Ascending aorta (tissue), 2 donors: ENCODE results near the gene EGR4. TPM values are rescaled to one million over a fixed set of nuclear protein-coding genes. Genes with fewer than 3 reads are reported as not detected.
A peak's percentile ranks its signal among the peaks of the same experiment; 100 is the strongest.

Experiments used
- DNase-seq, 2 donors: peaks; one replicate each; pipeline ENCODE4 v3.0.0-alpha.2; 2019; ENCODE audit warnings: low spot score in 2 of 2
- H3K27ac ChIP-seq, 2 donors: fragments of 200-600 bp; sonication (generic); one replicate each; pipeline ENCODE4 v1.5.1; 2016 to 2017; ENCODE audit warnings: mild to moderate bottlenecking in 1 of 2
- H3K27me3 ChIP-seq: fragments of 200-600 bp; sonication (generic); one replicate; pipeline ENCODE4 v1.5.1; 2017
- H3K36me3 ChIP-seq, 2 donors: fragments of 200-600 bp; sonication (generic); one replicate each; pipeline ENCODE4 v1.5.1; 2016
- H3K4me1 ChIP-seq, 2 donors: fragments of 200-600 bp; sonication (generic); one replicate each; pipeline ENCODE4 v1.5.1; 2016 to 2017; ENCODE audit warnings: mild to moderate bottlenecking in 1 of 2
- H3K4me3 ChIP-seq, 2 donors: fragments of 200-600 bp; sonication (generic); one replicate each; pipeline ENCODE4 v1.5.1; 2016 to 2017; ENCODE audit warnings: mild to moderate bottlenecking in 1 of 2
- H3K9me3 ChIP-seq, 2 donors: fragments of 200-600 bp; sonication (generic); one replicate each; pipeline ENCODE4 v1.5.1; 2016
- CTCF ChIP-seq, 3 experiments: fragments of 200-600 bp in 2 of 3; fragments of 450-650 bp in 1 of 3; sonication (generic) in 2 of 3; IDR thresholded peaks; one replicate each; pipeline ENCODE4 v1.5.1; 2016 to 2019; ENCODE audit warnings: antibody characterized with exemption in 3 of 3, mild to moderate bottlenecking in 1 of 3, moderate library complexity in 1 of 3
- intact Hi-C: fragments of 100-400 bp; cut with DNase I; formaldehyde crosslinking; loops from one replicate; pipeline ENCODE4 v1.15.1; 2023
- total RNA-seq: library from RNA; depleted of rRNA; stranded (reverse); fragments of >200 nt; gene quantifications from one replicate; pipeline ENCODE4 v1.1.0, GENCODE V29; 2016

The EGR4 gene
- not detected for total RNA-seq

- Histone ChIP-seq H3K9me3 (no peaks in the 10 kb centered on the region), H3K4me3 (peak within 1 kb of the TSS; percentile 48 to 61), H3K27me3 (peaks cover 29% of the 10 kb centered on the region), H3K36me3 (no peaks in the 10 kb centered on the region), H3K4me1 (peaks cover 0 to 3% of the 10 kb centered on the region in 2 donors), H3K27ac (no peak within 1 kb of the TSS)
- TF ChIP-seq CTCF (IDR thresholded peaks at IDR 0.05) = no peak
- intact Hi-C loops = no loop called here
- peak in 1 of 2 donors; percentile 69 for DNase-seq
These were observed at the start of gene EGR4 for GRCh38 chr2:73293534-73294171. Gene EGR4 (minus strand): TSS chr2:73293548. CDS start chr2:73293317, 231 bp downstream.

- Histone ChIP-seq H3K4me1 (no peaks in the 10 kb centered on the region), H3K27me3 (no peaks in the 10 kb centered on the region), H3K27ac (no peak overlapping the region), H3K36me3 (no peaks in the 10 kb centered on the region), H3K4me3 (no peak overlapping the region), H3K9me3 (no peaks in the 10 kb centered on the region)
- TF ChIP-seq CTCF (IDR thresholded peaks at IDR 0.05) = no peak
- DNase-seq = no peak
- intact Hi-C loops = no loop called here
These were observed 47.7 kb upstream of the EGR4 start for GRCh38 chr2:73341039-73341438.

GRCh38 chr2:73339201-73339600, 45.9 kb upstream of the EGR4 start:
- DNase-seq = no peak
- H3K27ac ChIP-seq = no peak overlapping the region
- intact Hi-C loops = no loop called here
- peaks cover 6 to 9% of the 10 kb centered on the region in 2 donors for H3K9me3 ChIP-seq
- H3K36me3 ChIP-seq = no peaks in the 10 kb centered on the region
- H3K4me3 ChIP-seq = no peak overlapping the region
- no peak for TF ChIP-seq CTCF (IDR thresholded peaks at IDR 0.05)
- H3K27me3 ChIP-seq = no peaks in the 10 kb centered on the region
- no peaks in the 10 kb centered on the region for H3K4me1 ChIP-seq

- H3K27me3 ChIP-seq = no peaks in the 10 kb centered on the region
- no peak for TF ChIP-seq CTCF (IDR thresholded peaks at IDR 0.05)
- no peaks in the 10 kb centered on the region for H3K4me1 ChIP-seq
- intact Hi-C loops = no loop called here
- no peaks in the 10 kb centered on the region for H3K36me3 ChIP-seq
- DNase-seq = no peak
- peaks cover 6 to 10% of the 10 kb centered on the region in 2 donors for H3K9me3 ChIP-seq
- H3K4me3 ChIP-seq = no peak overlapping the region
- no peak overlapping the region for H3K27ac ChIP-seq
These were observed 44.5 kb upstream of the EGR4 start for GRCh38 chr2:73337828-73338227.

- H3K36me3 ChIP-seq = no peaks in the 10 kb centered on the region
- no peaks in the 10 kb centered on the region for H3K4me1 ChIP-seq
- intact Hi-C loops = no loop called here
- no peaks in the 10 kb centered on the region for H3K27me3 ChIP-seq
- no peak overlapping the region for H3K27ac ChIP-seq
- no peak for DNase-seq
- H3K4me3 ChIP-seq = no peak overlapping the region
- TF ChIP-seq CTCF (IDR thresholded peaks at IDR 0.05) = no peak
- peaks cover 6 to 10% of the 10 kb centered on the region in 2 donors for H3K9me3 ChIP-seq
These were observed 41.3 kb upstream of the EGR4 start for GRCh38 chr2:73334620-73335019.

DNA sequence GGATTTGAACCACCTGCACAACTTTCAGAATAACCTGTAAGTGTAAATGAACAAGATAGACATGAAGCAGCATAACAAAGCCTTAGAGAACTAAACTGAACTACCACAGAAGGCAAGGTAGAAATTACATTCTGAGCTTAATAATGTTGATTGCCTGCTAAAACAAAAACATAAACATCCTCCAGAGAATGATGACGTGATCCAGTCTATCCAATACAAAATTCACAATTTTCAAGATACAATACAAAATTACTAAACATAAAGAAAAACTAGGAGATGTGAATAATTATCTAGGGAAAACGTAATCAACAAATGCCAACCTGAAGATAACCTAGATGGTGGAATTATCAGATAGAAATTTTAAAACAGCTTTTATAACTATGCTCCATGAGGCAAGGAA, 40.7 kb upstream of the EGR4 start:
- Histone ChIP-seq H3K27ac (no peak overlapping the region), H3K4me1 (no peaks in the 10 kb centered on the region), H3K27me3 (no peaks in the 10 kb centered on the region), H3K36me3 (no peaks in the 10 kb centered on the region), H3K4me3 (no peak overlapping the region), H3K9me3 (peaks cover 6 to 10% of the 10 kb centered on the region in 2 donors)
- TF ChIP-seq CTCF (IDR thresholded peaks at IDR 0.05) = no peak
- DNase-seq = no peak
- intact Hi-C loops = no loop called here
